Mucosa of stomach (tissue), 1 donor: ENCODE results near the gene MGAT3.

Experiments used
- H3K27me3 ChIP-seq: one replicate; pipeline ENCODE4 v1.7.0; 2013; ENCODE audit warnings: mild to moderate bottlenecking, low read length; ENCODE audit not compliant: control insufficient read depth, insufficient read depth
- H3K36me3 ChIP-seq: one replicate; pipeline ENCODE4 v1.7.0; 2013; ENCODE audit warnings: low read length; ENCODE audit not compliant: control insufficient read depth, insufficient read depth
- H3K4me1 ChIP-seq: one replicate; pipeline ENCODE4 v1.7.0; 2013; ENCODE audit warnings: mild to moderate bottlenecking, low read length; ENCODE audit not compliant: control insufficient read depth, insufficient read depth
- H3K4me3 ChIP-seq: one replicate; pipeline ENCODE4 v1.7.0; 2013; ENCODE audit warnings: low read length
- H3K9ac ChIP-seq: one replicate; pipeline ENCODE4 v1.7.0; 2013; ENCODE audit warnings: mild to moderate bottlenecking, low read length, moderate library complexity
- H3K9me3 ChIP-seq: one replicate; pipeline ENCODE4 v1.7.0; 2013; ENCODE audit warnings: mild to moderate bottlenecking, low read length, moderate library complexity; ENCODE audit not compliant: control insufficient read depth
- donor health status: Pancreatic carcinoma.

MGAT3 gene

DNA sequence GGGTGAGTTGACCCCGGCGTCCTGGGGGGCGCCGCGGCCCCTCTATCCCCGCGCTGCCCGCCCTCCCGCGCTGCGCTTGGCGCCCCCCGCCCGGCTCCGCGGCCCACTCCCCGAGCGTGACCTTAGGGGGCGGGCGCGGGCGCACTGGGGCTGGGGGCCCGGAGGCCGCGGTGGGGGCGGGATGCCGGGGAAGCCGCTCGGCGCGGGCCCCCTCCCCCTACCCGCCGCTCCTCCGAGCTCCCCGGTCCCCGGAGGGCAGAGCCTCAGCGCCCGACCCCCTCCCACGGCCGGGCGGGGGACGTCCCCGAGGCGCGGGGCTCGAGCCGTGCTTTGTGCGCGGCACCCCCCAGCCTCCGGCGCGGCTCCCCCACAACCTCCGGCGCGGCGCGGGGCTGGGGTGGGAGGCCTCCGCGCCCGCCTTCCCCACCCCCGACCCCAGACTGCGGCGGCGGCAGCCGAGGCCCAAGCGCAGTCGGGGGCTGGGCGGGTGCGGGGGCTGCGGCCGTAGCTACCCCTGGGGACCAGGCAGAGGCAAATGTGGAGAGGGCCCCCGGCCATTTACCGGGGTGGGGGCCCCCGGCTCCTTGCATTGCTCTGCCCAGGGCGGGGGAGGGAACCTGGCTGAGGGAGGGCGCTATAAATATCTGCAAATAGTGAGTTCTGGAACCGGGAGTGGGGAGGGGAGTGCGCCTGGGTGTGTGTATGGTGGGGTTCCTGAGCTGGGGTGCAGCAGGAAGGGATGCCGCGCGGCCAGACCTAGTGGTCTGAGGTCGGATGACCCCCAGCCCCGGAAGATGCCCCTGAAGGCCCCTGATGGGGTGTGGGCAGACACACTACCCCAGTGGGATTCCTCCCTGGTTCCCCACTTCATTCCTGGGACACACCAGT is 988 bp downstream of the MGAT3 start:
- Histone ChIP-seq H3K27me3 (peaks cover 35% of the 10 kb centered on the region), H3K9me3 (no peaks in the 10 kb centered on the region), H3K36me3 (no peaks in the 10 kb centered on the region), H3K4me3 (no peak overlapping the region), H3K9ac (peak overlapping the region; percentile 34), H3K4me1 (peaks cover 30% of the 10 kb centered on the region)

- Histone ChIP-seq H3K4me3 (no peak overlapping the region), H3K27me3 (peaks cover 35% of the 10 kb centered on the region), H3K36me3 (no peaks in the 10 kb centered on the region), H3K9me3 (no peaks in the 10 kb centered on the region), H3K9ac (peak overlapping the region; percentile 34), H3K4me1 (peaks cover 22% of the 10 kb centered on the region)
These were observed 1.8 kb downstream of the MGAT3 start for GRCh38 chr22:39458444-39459083.

GRCh38 chr22:39459681-39460080 is 2.9 kb downstream of the MGAT3 start:
- H3K9ac ChIP-seq = no peak overlapping the region
- peaks cover 35% of the 10 kb centered on the region for H3K27me3 ChIP-seq
- no peaks in the 10 kb centered on the region for H3K9me3 ChIP-seq
- H3K4me3 ChIP-seq = no peak overlapping the region
- H3K36me3 ChIP-seq = no peaks in the 10 kb centered on the region
- peaks cover 11% of the 10 kb centered on the region for H3K4me1 ChIP-seq

- Histone ChIP-seq H3K9ac (no peak overlapping the region), H3K36me3 (no peaks in the 10 kb centered on the region), H3K27me3 (peaks cover 23% of the 10 kb centered on the region), H3K9me3 (no peaks in the 10 kb centered on the region), H3K4me1 (peaks cover 28% of the 10 kb centered on the region), H3K4me3 (no peak overlapping the region)
These were observed 5.8 kb downstream of the MGAT3 start for GRCh38 chr22:39462443-39463221.

DNA sequence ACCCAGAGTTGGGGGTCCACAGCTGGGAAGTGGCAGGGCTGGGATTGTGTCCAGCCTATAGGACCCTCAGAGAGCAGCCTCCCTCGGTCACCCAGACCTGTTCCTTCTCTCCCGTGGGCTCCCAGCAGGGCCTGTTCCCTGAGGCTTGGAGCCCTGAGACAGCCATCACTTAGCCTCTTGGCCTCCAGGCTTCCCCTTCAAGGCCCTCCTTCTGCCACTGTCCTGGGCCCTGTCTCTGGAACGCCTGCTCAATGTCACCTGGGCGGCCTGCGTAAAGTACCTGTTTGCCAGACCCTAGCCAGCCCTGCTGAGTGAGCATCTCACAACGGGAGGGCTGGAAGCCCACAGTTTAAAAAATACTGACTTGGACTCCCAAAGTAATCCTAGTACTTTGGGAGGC is 6.5 kb downstream of the MGAT3 start:
- no peaks in the 10 kb centered on the region for H3K9me3 ChIP-seq
- H3K27me3 ChIP-seq = peaks cover 16% of the 10 kb centered on the region
- H3K36me3 ChIP-seq = no peaks in the 10 kb centered on the region
- H3K4me3 ChIP-seq = no peak overlapping the region
- H3K9ac ChIP-seq = no peak overlapping the region
- H3K4me1 ChIP-seq = peaks cover 23% of the 10 kb centered on the region

GRCh38 chr22:39463931-39464390 is 7.1 kb downstream of the MGAT3 start:
- peaks cover 9% of the 10 kb centered on the region for H3K27me3 ChIP-seq
- peaks cover 27% of the 10 kb centered on the region for H3K4me1 ChIP-seq
- H3K36me3 ChIP-seq = no peaks in the 10 kb centered on the region
- no peak overlapping the region for H3K4me3 ChIP-seq
- H3K9me3 ChIP-seq = no peaks in the 10 kb centered on the region
- H3K9ac ChIP-seq = no peak overlapping the region

DNA sequence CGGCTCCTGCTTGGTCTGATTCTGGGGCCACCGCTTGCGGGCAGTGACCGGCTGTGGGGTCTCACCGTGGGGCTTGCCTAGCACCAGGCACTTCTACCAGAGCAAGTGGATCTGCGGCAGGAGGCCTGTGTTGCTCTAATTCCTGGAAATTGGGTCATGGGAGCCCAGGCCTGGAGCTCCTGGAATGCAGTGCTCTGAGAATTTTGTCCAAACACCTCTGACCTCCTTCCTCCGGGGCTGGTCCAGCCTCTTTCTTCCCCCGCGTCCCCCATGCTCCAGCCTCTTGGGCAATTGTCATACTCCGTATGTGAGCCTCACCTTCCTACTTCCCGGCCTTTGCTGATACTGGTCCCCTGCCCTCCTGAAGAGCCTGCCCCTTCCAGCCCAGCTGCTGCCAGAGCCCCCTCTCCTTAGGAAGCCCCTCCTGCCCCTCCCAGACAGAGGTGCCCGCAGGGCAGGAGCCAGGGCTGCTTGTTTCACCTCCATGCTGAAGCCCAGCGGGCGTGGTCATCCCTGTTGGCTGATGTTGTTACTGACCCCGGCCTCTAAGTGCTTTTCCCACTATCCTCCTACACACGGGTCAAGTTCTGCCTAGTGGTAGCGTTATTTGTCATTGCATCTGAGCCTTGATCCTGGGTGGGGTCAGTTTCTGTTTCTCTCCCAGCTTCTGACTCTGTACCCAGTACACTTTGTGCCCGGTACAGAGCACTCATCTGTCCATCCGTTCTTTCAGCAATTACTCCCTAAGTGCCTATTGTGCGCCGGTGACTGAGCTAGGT is 9.6 kb downstream of the MGAT3 start:
- no peak overlapping the region for H3K9ac ChIP-seq
- H3K4me1 ChIP-seq = peaks cover 52% of the 10 kb centered on the region
- no peak overlapping the region for H3K4me3 ChIP-seq
- no peaks in the 10 kb centered on the region for H3K27me3 ChIP-seq
- H3K36me3 ChIP-seq = no peaks in the 10 kb centered on the region
- H3K9me3 ChIP-seq = no peaks in the 10 kb centered on the region

DNA sequence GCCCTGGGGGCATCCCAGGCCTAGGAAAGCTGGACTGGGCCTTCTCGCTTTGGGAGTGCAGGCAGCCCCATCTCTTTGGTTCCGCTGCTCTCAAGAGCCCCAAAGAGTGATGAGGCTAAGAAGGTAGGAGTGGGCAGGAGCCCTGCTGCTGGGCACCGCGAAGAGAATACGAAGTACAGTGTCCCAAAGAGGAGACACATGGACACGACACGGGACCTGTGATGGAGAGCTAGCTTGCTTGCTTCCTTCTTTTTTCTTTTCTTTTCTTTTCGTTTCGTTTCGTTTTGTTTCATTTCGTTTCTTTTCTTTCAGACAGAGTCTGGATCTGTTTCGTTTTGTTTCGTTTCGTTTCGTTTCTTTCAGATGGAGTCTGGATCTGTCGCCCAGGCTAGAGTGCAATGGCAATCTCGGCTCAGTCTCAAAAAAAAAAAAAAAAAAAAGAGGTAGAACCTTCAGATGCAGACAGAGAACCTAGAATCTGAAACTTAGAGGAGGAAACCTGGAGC is 10.6 kb downstream of the MGAT3 start:
- Histone ChIP-seq H3K36me3 (no peaks in the 10 kb centered on the region), H3K9ac (no peak overlapping the region), H3K9me3 (no peaks in the 10 kb centered on the region), H3K4me3 (no peak overlapping the region), H3K4me1 (peaks cover 62% of the 10 kb centered on the region), H3K27me3 (no peaks in the 10 kb centered on the region)

DNA sequence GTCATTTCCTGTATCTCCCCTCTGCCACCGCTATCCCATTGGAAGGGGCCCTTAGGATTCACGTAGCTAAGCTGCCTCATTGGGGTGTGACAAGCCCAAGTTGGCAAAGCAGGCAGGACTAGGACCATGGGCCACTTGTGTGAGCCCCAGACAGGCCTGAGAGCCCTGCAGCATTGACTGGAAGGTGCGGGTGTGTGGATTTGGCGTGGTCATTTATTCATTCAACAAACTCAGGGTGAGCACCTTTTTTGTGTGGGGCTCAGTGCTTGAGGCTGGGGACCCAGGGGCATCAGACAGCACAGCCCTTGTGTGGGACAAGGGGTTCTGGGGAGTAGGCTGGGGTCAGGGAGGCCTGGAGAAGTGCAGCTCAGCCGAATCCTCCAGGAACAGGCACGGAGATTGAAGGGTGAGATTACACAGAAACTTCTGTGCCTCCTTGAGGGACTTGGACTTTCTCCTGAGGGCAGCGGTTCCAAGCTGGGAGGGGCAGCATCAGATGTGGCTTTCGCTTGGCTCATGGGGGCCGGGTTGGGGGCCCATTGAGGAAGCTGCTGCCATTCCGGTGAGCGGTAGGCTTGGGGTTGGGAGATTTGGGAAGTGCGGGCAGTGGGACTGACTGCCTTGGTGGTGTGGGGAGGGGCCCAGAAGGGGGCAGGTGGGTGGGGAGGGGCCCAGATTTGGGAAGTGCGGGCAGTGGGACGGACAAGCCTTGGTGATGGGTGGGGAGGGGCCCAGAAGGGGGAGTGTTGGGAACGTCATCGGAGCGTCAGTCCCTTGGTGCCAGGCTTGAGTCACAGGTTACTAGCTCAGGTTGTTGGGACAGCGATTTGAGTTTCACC is 11.9 kb downstream of the MGAT3 start:
- Histone ChIP-seq H3K27me3 (no peaks in the 10 kb centered on the region), H3K4me3 (no peak overlapping the region), H3K9ac (no peak overlapping the region), H3K9me3 (no peaks in the 10 kb centered on the region), H3K4me1 (peaks cover 68% of the 10 kb centered on the region), H3K36me3 (no peaks in the 10 kb centered on the region)

GRCh38 chr22:39469326-39469680 is 12.5 kb downstream of the MGAT3 start:
- Histone ChIP-seq H3K27me3 (no peaks in the 10 kb centered on the region), H3K36me3 (no peaks in the 10 kb centered on the region), H3K4me1 (peaks cover 74% of the 10 kb centered on the region), H3K4me3 (no peak overlapping the region), H3K9ac (peak overlapping the region; percentile 20), H3K9me3 (no peaks in the 10 kb centered on the region)
